Stimulated activated CD4-positive, alpha-beta T cell treated with anti-CD3 and anti-CD28 coated beads, Interleukin-1b, Interleukin-23, amount 100 ng/mL, for 48 hours (primary cell): Measurements from ENCODE around the gene LATS2.
"Not testable (repeated sequence)": the region's sequence is repeated elsewhere in the genome, so short reads cannot be mapped to it uniquely, and the experiment has no call there.

Experiments used
- DNase-seq: peaks from one replicate; pipeline ENCODE4 v3.0.0-alpha.2; 2020

Gene LATS2

GRCh38 chr13:20953245-20953931, 108.0 kb downstream of the LATS2 start:
- DNase-seq = no peak

GRCh38 chr13:20952838-20953237, 108.5 kb downstream of the LATS2 start:
- DNase-seq = no peak

GRCh38 chr13:20948001-20948400, 113.4 kb downstream of the LATS2 start:
- DNase-seq = not testable (repeated sequence)

GRCh38 chr13:20945952-20946383, 115.4 kb downstream of the LATS2 start:
- DNase-seq = no peak

- DNase-seq = no peak
Measured at GRCh38 chr13:20942938-20943559, 118.3 kb downstream of the LATS2 start.

GRCh38 chr13:20940511-20940910, 120.9 kb downstream of the LATS2 start:
- not testable (repeated sequence) for DNase-seq

GRCh38 chr13:20940083-20940482, 121.3 kb downstream of the LATS2 start:
- DNase-seq = no peak

- DNase-seq = no peak
Measured at GRCh38 chr13:20939662-20940061, 121.7 kb downstream of the LATS2 start.

GRCh38 chr13:20938302-20938701, 123.1 kb downstream of the LATS2 start:
- no peak for DNase-seq

- DNase-seq = no peak
Measured at GRCh38 chr13:20927596-20928257, 133.7 kb downstream of the LATS2 start.

GRCh38 chr13:20925395-20925790, 136.0 kb downstream of the LATS2 start:
- DNase-seq = not testable (repeated sequence)

- DNase-seq = peak; percentile 61
Measured at GRCh38 chr13:20924758-20925394, 136.5 kb downstream of the LATS2 start.

GRCh38 chr13:20923272-20923671, 138.1 kb downstream of the LATS2 start:
- DNase-seq = no peak
